Measurements from ENCODE around the gene RTEL1.

Gene RTEL1

GRCh38 chr20:63693733-63694583 is 35.8 kb downstream of the RTEL1 start:
- TF ChIP-seq CTCF (IDR thresholded peaks at IDR 0.05; ENCODE audit: control insufficient read depth, insufficient read depth, low read depth, low read length, missing control alignments), result no peak
- H3K4me3 ChIP-seq (ENCODE audit: control insufficient read depth, low read depth, low read length), result no peak overlapping the region
- no peak for DNase-seq (ENCODE audit: low read depth)

- TF ChIP-seq CTCF (IDR thresholded peaks at IDR 0.05; ENCODE audit: control insufficient read depth, insufficient read depth, low read depth, low read length, missing control alignments), result no peak
- no peak overlapping the region for H3K4me3 ChIP-seq (ENCODE audit: control insufficient read depth, low read depth, low read length)
- no peak for DNase-seq (ENCODE audit: low read depth)
Measured at GRCh38 chr20:63694584-63695423, 36.7 kb downstream of the RTEL1 start.

- H3K4me3 ChIP-seq (ENCODE audit: control insufficient read depth, low read depth, low read length), result no peak overlapping the region
- no peak for DNase-seq (ENCODE audit: low read depth)
- no peak for TF ChIP-seq CTCF (IDR thresholded peaks at IDR 0.05; ENCODE audit: control insufficient read depth, insufficient read depth, low read depth, low read length, missing control alignments)
Measured at GRCh38 chr20:63695424-63696305, 37.6 kb downstream of the RTEL1 start.

- no peak for TF ChIP-seq CTCF (IDR thresholded peaks at IDR 0.05; ENCODE audit: control insufficient read depth, insufficient read depth, low read depth, low read length, missing control alignments)
- H3K4me3 ChIP-seq (ENCODE audit: control insufficient read depth, low read depth, low read length), result no peak overlapping the region
- no peak for DNase-seq (ENCODE audit: low read depth)
Measured at GRCh38 chr20:63696306-63696627, 38.2 kb downstream of the RTEL1 start.

- no peak for DNase-seq (ENCODE audit: low read depth)
- no peak for TF ChIP-seq CTCF (IDR thresholded peaks at IDR 0.05; ENCODE audit: control insufficient read depth, insufficient read depth, low read depth, low read length, missing control alignments)
- H3K4me3 ChIP-seq (ENCODE audit: control insufficient read depth, low read depth, low read length), result peak within 1 kb of the TSS; percentile 9
Measured at GRCh38 chr20:63696628-63697356, 38.7 kb downstream of the RTEL1 start, which contains the start of gene TNFRSF6B. TNFRSF6B (plus strand) TSS chr20:63696652; CDS start chr20:63696768, 116 bp downstream.
